ENCODE results near the gene CHKA. TPM values are rescaled to one million over a fixed set of nuclear protein-coding genes. Genes with fewer than 3 reads are reported as not detected.

CHKA gene
- total RNA-seq, 1 experiment from 2014 or later = 136 TPM

DNA sequence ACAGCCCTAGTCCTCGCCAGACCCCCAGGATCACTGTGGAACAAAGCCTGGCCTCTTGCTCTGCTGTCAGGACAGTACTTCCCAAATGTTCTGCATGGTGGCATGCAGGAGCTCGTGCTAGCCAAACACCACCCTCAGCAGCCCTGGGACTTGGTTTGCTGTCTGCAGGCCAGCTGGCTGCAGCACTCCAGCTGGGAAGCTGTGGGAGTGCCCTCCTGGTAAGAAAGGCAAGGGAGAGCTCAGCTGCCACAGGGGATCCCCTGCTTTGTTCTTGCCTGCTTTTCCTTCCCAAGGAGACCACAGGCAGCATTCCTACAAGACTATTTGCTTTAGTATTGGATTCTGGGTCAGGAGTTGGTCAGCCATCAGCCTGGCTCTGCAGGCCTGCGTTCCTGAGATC is 54.4 kb downstream of the CHKA start:
- ChIA-PET CTCF (no interaction called here), POLR2A (no interaction called here)
- Histone ChIP-seq H3K4me3 (ENCODE audit: low read depth in 2 of 2, low read length in 2 of 2) (no peak overlapping the region), H3K27me3 (ENCODE audit: control insufficient read depth, insufficient read depth, low read length) (no peaks in the 10 kb centered on the region), H3K9me3 (ENCODE audit: control insufficient read depth, insufficient read depth, low read depth, low read length) (no peaks in the 10 kb centered on the region), H3K36me3 (ENCODE audit: control insufficient read depth, insufficient read depth, low read length) (peaks cover 36% of the 10 kb centered on the region), H3K4me1 (ENCODE audit: control insufficient read depth, insufficient read depth, low read length) (no peaks in the 10 kb centered on the region), H3K27ac (ENCODE audit: low read length) (no peak overlapping the region)
- in situ Hi-C loops (cut with HindIII; ENCODE audit: low pct_unique_long_range_greater_than_20kb, low sequenced_read_pairs) (no loop called here), intact Hi-C loops (cut with micrococcal nuclease; ENCODE audit: unreplicated experiment) (no loop called here)
- ATAC-seq (no peak; the same call in 1 of the 2 replicates), DNase-seq (ENCODE audit: low read depth, low spot score) (no peak)
- TF ChIP-seq, protein P1, sequence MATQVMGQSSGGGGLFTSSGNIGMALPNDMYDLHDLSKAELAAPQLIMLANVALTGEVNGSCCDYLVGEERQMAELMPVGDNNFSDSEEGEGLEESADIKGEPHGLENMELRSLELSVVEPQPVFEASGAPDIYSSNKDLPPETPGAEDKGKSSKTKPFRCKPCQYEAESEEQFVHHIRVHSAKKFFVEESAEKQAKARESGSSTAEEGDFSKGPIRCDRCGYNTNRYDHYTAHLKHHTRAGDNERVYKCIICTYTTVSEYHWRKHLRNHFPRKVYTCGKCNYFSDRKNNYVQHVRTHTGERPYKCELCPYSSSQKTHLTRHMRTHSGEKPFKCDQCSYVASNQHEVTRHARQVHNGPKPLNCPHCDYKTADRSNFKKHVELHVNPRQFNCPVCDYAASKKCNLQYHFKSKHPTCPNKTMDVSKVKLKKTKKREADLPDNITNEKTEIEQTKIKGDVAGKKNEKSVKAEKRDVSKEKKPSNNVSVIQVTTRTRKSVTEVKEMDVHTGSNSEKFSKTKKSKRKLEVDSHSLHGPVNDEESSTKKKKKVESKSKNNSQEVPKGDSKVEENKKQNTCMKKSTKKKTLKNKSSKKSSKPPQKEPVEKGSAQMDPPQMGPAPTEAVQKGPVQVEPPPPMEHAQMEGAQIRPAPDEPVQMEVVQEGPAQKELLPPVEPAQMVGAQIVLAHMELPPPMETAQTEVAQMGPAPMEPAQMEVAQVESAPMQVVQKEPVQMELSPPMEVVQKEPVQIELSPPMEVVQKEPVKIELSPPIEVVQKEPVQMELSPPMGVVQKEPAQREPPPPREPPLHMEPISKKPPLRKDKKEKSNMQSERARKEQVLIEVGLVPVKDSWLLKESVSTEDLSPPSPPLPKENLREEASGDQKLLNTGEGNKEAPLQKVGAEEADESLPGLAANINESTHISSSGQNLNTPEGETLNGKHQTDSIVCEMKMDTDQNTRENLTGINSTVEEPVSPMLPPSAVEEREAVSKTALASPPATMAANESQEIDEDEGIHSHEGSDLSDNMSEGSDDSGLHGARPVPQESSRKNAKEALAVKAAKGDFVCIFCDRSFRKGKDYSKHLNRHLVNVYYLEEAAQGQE (IDR thresholded peaks at IDR 0.05; ENCODE audit: insufficient read depth in 1 of 2, low read depth in 2 of 2, low read length in 1 of 2) = no peak
- TF ChIP-seq, protein P2, sequence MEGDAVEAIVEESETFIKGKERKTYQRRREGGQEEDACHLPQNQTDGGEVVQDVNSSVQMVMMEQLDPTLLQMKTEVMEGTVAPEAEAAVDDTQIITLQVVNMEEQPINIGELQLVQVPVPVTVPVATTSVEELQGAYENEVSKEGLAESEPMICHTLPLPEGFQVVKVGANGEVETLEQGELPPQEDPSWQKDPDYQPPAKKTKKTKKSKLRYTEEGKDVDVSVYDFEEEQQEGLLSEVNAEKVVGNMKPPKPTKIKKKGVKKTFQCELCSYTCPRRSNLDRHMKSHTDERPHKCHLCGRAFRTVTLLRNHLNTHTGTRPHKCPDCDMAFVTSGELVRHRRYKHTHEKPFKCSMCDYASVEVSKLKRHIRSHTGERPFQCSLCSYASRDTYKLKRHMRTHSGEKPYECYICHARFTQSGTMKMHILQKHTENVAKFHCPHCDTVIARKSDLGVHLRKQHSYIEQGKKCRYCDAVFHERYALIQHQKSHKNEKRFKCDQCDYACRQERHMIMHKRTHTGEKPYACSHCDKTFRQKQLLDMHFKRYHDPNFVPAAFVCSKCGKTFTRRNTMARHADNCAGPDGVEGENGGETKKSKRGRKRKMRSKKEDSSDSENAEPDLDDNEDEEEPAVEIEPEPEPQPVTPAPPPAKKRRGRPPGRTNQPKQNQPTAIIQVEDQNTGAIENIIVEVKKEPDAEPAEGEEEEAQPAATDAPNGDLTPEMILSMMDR (IDR thresholded peaks at IDR 0.05) = no peak
- TF ChIP-seq TCF7L2 (IDR thresholded peaks at IDR 0.05; ENCODE audit: low read depth, low read length) (no peak), SIN3A (IDR thresholded peaks at IDR 0.05; ENCODE audit: borderline replicate concordance, insufficient read depth, low read depth, low read length) (no peak), POLR2AphosphoS5 (IDR thresholded peaks at IDR 0.05; ENCODE audit: low read depth, low read length) (no peak)
- no TSS peak for BruUV-seq (replicated peaks)

DNA sequence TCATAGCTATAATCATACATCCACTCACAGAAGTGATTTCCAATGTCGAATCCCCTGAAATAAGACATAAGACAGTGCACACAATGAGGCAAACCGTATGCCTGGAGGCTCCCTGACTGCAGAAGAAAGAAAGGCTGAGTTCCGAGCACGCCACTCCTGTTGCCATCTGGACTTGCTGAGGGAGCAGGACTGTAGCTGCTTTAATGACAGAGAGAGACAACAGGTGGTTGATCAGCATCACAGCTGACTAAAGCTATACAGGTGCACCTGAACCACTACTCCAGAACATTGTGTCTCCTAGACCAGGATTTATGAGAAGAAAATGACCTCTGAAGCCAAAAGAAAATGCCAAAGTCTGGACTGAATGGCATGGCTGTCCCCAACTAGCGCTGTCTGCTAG is 55.3 kb downstream of the CHKA start:
- Histone ChIP-seq H3K9me3 (ENCODE audit: control insufficient read depth, insufficient read depth, low read depth, low read length) (no peaks in the 10 kb centered on the region), H3K36me3 (ENCODE audit: control insufficient read depth, insufficient read depth, low read length) (peaks cover 34% of the 10 kb centered on the region), H3K4me1 (ENCODE audit: control insufficient read depth, insufficient read depth, low read length) (no peaks in the 10 kb centered on the region), H3K4me3 (ENCODE audit: low read depth in 2 of 2, low read length in 2 of 2) (no peak overlapping the region), H3K27me3 (ENCODE audit: control insufficient read depth, insufficient read depth, low read length) (no peaks in the 10 kb centered on the region), H3K27ac (ENCODE audit: low read length) (no peak overlapping the region)
- no TSS peak for BruUV-seq (replicated peaks)
- TF ChIP-seq TCF7L2 (IDR thresholded peaks at IDR 0.05; ENCODE audit: low read depth, low read length) (no peak), POLR2AphosphoS5 (IDR thresholded peaks at IDR 0.05; ENCODE audit: low read depth, low read length) (no peak), SIN3A (IDR thresholded peaks at IDR 0.05; ENCODE audit: borderline replicate concordance, insufficient read depth, low read depth, low read length) (no peak)
- TF ChIP-seq, protein P2 (IDR thresholded peaks at IDR 0.05) = no peak
- TF ChIP-seq, protein P1 (IDR thresholded peaks at IDR 0.05; ENCODE audit: insufficient read depth in 1 of 2, low read depth in 2 of 2, low read length in 1 of 2) = no peak
- ATAC-seq (no peak), DNase-seq (ENCODE audit: low read depth, low spot score) (no peak)
- POLR2A ChIA-PET = no interaction called here
- in situ Hi-C loops (cut with HindIII; ENCODE audit: low pct_unique_long_range_greater_than_20kb, low sequenced_read_pairs) (no loop called here), intact Hi-C loops (cut with micrococcal nuclease; ENCODE audit: unreplicated experiment) (no loop called here)
- CTCF ChIA-PET = interaction anchor here (0.7 kb wide), 1 partner anchor 23 kb away, joined by 3 read pairs; no protein-coding TSS in a partner anchor

All from Panc1 (cell line).